Measurements from ENCODE around the gene KICS2.

DNA sequence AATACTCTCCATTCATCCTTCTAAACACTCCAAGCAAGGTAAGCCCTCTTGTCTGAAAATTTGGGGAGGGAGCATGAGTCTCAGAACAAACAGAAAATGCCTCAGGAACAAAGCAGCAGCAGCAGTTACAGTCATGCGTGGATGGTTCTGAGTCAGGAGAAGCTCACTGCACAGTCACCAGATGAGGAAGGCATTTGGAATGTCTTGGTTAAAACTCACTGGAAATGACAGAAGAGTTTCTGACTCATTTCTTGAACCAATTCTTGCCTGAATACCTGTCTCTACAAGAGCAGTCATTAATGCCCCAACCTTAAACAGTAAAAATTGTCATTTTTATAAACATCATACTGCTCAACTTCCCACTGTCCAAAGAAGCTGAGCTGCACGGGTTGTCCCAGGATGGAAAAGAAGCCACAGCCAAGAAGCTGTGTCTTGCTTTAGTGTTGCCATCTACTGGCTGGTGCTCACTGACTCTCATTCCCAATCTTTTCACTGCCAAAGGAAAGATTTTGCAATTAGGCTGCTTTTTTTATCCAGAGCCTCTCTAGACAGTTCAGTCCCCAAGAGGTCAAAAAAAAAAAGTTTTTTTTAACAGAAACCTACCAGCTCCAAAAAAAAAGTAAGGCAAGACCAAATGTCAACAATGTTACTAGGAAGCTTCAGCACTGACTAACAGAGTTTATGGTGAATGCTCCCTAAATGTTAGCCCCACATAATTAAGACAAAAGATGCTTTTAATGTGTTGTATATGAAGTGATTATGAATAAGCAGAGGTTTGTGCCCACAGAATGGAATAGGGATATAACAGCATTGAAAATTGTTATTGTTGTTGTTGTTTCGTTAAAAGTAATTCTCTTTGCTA is 40.4 kb downstream of the KICS2 start:
- TF ChIP-seq, protein P1, sequence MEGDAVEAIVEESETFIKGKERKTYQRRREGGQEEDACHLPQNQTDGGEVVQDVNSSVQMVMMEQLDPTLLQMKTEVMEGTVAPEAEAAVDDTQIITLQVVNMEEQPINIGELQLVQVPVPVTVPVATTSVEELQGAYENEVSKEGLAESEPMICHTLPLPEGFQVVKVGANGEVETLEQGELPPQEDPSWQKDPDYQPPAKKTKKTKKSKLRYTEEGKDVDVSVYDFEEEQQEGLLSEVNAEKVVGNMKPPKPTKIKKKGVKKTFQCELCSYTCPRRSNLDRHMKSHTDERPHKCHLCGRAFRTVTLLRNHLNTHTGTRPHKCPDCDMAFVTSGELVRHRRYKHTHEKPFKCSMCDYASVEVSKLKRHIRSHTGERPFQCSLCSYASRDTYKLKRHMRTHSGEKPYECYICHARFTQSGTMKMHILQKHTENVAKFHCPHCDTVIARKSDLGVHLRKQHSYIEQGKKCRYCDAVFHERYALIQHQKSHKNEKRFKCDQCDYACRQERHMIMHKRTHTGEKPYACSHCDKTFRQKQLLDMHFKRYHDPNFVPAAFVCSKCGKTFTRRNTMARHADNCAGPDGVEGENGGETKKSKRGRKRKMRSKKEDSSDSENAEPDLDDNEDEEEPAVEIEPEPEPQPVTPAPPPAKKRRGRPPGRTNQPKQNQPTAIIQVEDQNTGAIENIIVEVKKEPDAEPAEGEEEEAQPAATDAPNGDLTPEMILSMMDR (IDR thresholded peaks at IDR 0.05; ENCODE audit: insufficient read depth, low read depth, low read length): peak; percentile 50
- TF ChIP-seq EZH2 (IDR thresholded peaks at IDR 0.05; ENCODE audit: insufficient read depth, low read length): no peak

Data from astrocyte (in vitro differentiated cells and primary cell).